ENCODE measurements around the gene MARS1. TPM values are rescaled to one million over a fixed set of nuclear protein-coding genes. Genes with fewer than 3 reads are reported as not detected.
"Not testable (repeated sequence)": the region's sequence is repeated elsewhere in the genome, so short reads cannot be mapped to it uniquely, and the experiment has no call there.

The MARS1 gene
- total and polyA plus RNA-seq, 2 donors (not counting 1 experiment from before 2014, with no cell fraction given) = 89.9 to 352 TPM

DNA sequence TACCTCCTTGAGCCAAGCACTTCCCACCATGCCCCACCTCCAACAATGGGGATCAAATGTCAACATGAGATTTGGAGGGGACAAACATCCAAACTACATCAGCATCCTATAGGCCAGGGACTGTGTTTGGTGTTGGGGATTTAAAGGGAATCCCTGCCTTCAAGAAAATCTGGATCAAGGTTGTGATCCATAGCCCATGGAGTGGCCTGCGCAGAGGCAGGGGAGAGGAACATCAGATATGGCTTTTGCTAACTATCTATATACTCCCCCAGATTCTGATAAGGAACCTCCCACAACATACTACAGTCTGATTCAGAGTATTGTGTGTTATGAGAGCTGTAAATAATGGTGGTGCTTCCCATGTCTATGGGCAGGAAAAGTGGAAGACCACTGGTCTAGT is 67.0 kb downstream of the MARS1 start:
- H4K20me1 ChIP-seq (ENCODE audit: control insufficient read depth, extremely low read depth, insufficient read depth, low read length) = no peaks in the 10 kb centered on the region
- no peak for DNase-seq (ENCODE audit: low read depth in 2 of 2)
- peaks cover 3% of the 10 kb centered on the region for H3K4me1 ChIP-seq (ENCODE audit: control insufficient read depth, extremely low read depth, insufficient read depth, low read length)
- H3K36me3 ChIP-seq (ENCODE audit: control insufficient read depth, insufficient read depth, low read length) = no peaks in the 10 kb centered on the region
- H3K9me3 ChIP-seq (ENCODE audit: control insufficient read depth, insufficient read depth, low read depth, low read length) = no peaks in the 10 kb centered on the region
- H3K9ac ChIP-seq (ENCODE audit: insufficient read depth, low read length) = no peak overlapping the region
- H3K79me2 ChIP-seq (ENCODE audit: control insufficient read depth, insufficient read depth, low read length) = no peaks in the 10 kb centered on the region
- H3K27me3 ChIP-seq (ENCODE audit: control insufficient read depth, insufficient read depth, low read length) = peaks cover 10% of the 10 kb centered on the region
- no peak overlapping the region for H3K27ac ChIP-seq (ENCODE audit: insufficient read depth, low read length)
- H3K4me3 ChIP-seq (replicated peaks in 1 of 4; ENCODE audit: control extremely low read depth in 1 of 4, insufficient read depth in 1 of 4, low read depth in 3 of 4, low read length in 4 of 4) = no peak overlapping the region
- TF ChIP-seq, protein P1, sequence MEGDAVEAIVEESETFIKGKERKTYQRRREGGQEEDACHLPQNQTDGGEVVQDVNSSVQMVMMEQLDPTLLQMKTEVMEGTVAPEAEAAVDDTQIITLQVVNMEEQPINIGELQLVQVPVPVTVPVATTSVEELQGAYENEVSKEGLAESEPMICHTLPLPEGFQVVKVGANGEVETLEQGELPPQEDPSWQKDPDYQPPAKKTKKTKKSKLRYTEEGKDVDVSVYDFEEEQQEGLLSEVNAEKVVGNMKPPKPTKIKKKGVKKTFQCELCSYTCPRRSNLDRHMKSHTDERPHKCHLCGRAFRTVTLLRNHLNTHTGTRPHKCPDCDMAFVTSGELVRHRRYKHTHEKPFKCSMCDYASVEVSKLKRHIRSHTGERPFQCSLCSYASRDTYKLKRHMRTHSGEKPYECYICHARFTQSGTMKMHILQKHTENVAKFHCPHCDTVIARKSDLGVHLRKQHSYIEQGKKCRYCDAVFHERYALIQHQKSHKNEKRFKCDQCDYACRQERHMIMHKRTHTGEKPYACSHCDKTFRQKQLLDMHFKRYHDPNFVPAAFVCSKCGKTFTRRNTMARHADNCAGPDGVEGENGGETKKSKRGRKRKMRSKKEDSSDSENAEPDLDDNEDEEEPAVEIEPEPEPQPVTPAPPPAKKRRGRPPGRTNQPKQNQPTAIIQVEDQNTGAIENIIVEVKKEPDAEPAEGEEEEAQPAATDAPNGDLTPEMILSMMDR (conservative IDR thresholded peaks at IDR 0.05 in 1 of 2, IDR thresholded peaks at IDR 0.05 in 1 of 2; ENCODE audit: low read depth in 1 of 2, low read length in 2 of 2) = no peak
- no peak for TF ChIP-seq EZH2 (IDR thresholded peaks at IDR 0.05; ENCODE audit: low read length, missing control alignments)
- no peak overlapping the region for H2AFZ ChIP-seq (ENCODE audit: low read length)
- H3K4me2 ChIP-seq (ENCODE audit: extremely low read depth, insufficient read depth, low read length) = no peak overlapping the region

DNA sequence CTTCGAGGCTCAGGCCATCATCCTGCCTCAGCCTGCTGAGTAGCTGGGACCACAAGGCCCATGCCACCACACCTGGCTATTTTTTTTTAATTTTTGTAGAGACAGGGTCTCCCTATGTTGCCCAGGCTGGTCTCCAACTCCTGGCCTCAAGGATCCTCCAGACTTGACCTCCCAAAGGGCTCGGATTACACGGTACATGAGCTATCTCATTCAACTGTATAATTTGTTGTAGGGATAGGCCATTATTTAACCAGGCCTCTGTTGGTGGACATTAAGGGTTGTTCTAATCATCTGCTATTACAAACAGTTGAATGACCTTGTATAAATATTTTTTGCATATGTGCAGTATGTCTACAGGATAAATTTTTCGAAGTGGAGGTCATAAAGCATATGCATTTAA is 71.0 kb downstream of the MARS1 start:
- H3K4me1 ChIP-seq (ENCODE audit: control insufficient read depth, extremely low read depth, insufficient read depth, low read length) = no peaks in the 10 kb centered on the region
- H3K27me3 ChIP-seq (ENCODE audit: control insufficient read depth, insufficient read depth, low read length) = no peaks in the 10 kb centered on the region
- H3K9me3 ChIP-seq (ENCODE audit: control insufficient read depth, insufficient read depth, low read depth, low read length) = no peaks in the 10 kb centered on the region
- no peak overlapping the region for H3K27ac ChIP-seq (ENCODE audit: insufficient read depth, low read length)
- no peaks in the 10 kb centered on the region for H3K36me3 ChIP-seq (ENCODE audit: control insufficient read depth, insufficient read depth, low read length)
- H3K4me3 ChIP-seq (replicated peaks in 1 of 4; ENCODE audit: control extremely low read depth in 1 of 4, insufficient read depth in 1 of 4, low read depth in 3 of 4, low read length in 4 of 4) = no peak overlapping the region
- no peak overlapping the region for H3K9ac ChIP-seq (ENCODE audit: insufficient read depth, low read length)
- DNase-seq (ENCODE audit: low read depth in 2 of 2) = no peak
- TF ChIP-seq EZH2 (IDR thresholded peaks at IDR 0.05; ENCODE audit: low read length, missing control alignments) = no peak
- TF ChIP-seq, protein P1 (conservative IDR thresholded peaks at IDR 0.05 in 1 of 2, IDR thresholded peaks at IDR 0.05 in 1 of 2; ENCODE audit: low read depth in 1 of 2, low read length in 2 of 2) = no peak
- H3K79me2 ChIP-seq (ENCODE audit: control insufficient read depth, insufficient read depth, low read length) = no peaks in the 10 kb centered on the region
- H2AFZ ChIP-seq (ENCODE audit: low read length) = no peak overlapping the region
- no peak overlapping the region for H3K4me2 ChIP-seq (ENCODE audit: extremely low read depth, insufficient read depth, low read length)
- no peaks in the 10 kb centered on the region for H4K20me1 ChIP-seq (ENCODE audit: control insufficient read depth, extremely low read depth, insufficient read depth, low read length)

DNA sequence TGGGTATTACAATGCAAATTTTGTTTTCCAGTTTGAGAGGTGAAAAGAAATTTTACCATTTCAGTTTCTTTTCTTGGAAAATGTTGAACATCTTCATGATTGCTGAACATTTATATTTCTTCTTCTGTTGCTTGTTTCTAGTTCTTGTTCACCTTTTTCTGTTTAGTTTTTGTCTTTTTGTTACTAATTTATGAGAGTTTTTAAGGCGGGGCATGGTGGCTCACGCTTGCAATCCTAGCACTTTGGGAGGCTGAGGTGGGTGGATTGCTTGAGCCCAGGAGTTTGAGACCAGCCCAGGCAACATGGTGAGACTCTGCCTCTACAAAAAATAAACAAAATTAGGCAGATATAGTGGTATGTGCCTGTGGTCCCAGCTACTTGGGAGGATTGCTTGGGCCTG is 72.6 kb downstream of the MARS1 start:
- H4K20me1 ChIP-seq (ENCODE audit: control insufficient read depth, extremely low read depth, insufficient read depth, low read length) = no peaks in the 10 kb centered on the region
- H3K4me2 ChIP-seq (ENCODE audit: extremely low read depth, insufficient read depth, low read length) = no peak overlapping the region
- TF ChIP-seq EZH2 (IDR thresholded peaks at IDR 0.05; ENCODE audit: low read length, missing control alignments) = no peak
- TF ChIP-seq, protein P1 (conservative IDR thresholded peaks at IDR 0.05 in 1 of 2, IDR thresholded peaks at IDR 0.05 in 1 of 2; ENCODE audit: low read depth in 1 of 2, low read length in 2 of 2) = no peak
- H3K4me3 ChIP-seq (replicated peaks in 1 of 4; ENCODE audit: control extremely low read depth in 1 of 4, insufficient read depth in 1 of 4, low read depth in 3 of 4, low read length in 4 of 4) = no peak overlapping the region
- H3K9ac ChIP-seq (ENCODE audit: insufficient read depth, low read length) = no peak overlapping the region
- H3K27ac ChIP-seq (ENCODE audit: insufficient read depth, low read length) = no peak overlapping the region
- no peaks in the 10 kb centered on the region for H3K4me1 ChIP-seq (ENCODE audit: control insufficient read depth, extremely low read depth, insufficient read depth, low read length)
- H3K27me3 ChIP-seq (ENCODE audit: control insufficient read depth, insufficient read depth, low read length) = no peaks in the 10 kb centered on the region
- no peaks in the 10 kb centered on the region for H3K9me3 ChIP-seq (ENCODE audit: control insufficient read depth, insufficient read depth, low read depth, low read length)
- no peaks in the 10 kb centered on the region for H3K36me3 ChIP-seq (ENCODE audit: control insufficient read depth, insufficient read depth, low read length)
- no peak for DNase-seq (ENCODE audit: low read depth in 2 of 2)
- no peak overlapping the region for H2AFZ ChIP-seq (ENCODE audit: low read length)
- H3K79me2 ChIP-seq (ENCODE audit: control insufficient read depth, insufficient read depth, low read length) = no peaks in the 10 kb centered on the region

DNA sequence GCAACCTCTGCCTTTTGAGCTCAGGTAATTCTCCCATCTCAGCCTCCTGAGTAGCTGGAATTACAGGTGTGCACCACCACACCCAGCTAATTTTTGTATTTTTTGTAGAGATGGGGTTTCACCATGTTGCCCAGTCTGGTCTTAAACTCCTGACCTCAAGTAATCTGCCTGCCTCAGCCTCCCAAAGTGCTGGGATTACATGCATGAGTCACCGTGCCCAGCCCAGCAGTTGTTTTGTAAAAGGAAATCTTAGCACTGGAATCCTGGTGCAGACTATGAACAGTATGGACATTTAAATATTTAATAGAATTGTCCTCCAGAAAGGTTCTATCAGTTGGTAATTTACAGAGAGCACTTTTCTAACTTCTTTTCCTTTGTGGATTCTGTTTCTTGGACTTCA is 73.2 kb downstream of the MARS1 start:
- H3K9me3 ChIP-seq (ENCODE audit: control insufficient read depth, insufficient read depth, low read depth, low read length); H3K4me3 ChIP-seq (replicated peaks in 1 of 4; ENCODE audit: control extremely low read depth in 1 of 4, insufficient read depth in 1 of 4, low read depth in 3 of 4, low read length in 4 of 4); H2AFZ ChIP-seq (ENCODE audit: low read length); H3K79me2 ChIP-seq (ENCODE audit: control insufficient read depth, insufficient read depth, low read length); H3K9ac ChIP-seq (ENCODE audit: insufficient read depth, low read length); H4K20me1 ChIP-seq (ENCODE audit: control insufficient read depth, extremely low read depth, insufficient read depth, low read length); H3K27ac ChIP-seq (ENCODE audit: insufficient read depth, low read length); H3K36me3 ChIP-seq (ENCODE audit: control insufficient read depth, insufficient read depth, low read length); H3K27me3 ChIP-seq (ENCODE audit: control insufficient read depth, insufficient read depth, low read length); H3K4me2 ChIP-seq (ENCODE audit: extremely low read depth, insufficient read depth, low read length); H3K4me1 ChIP-seq (ENCODE audit: control insufficient read depth, extremely low read depth, insufficient read depth, low read length): not testable (repeated sequence)
- DNase-seq (ENCODE audit: low read depth in 2 of 2) = peak; percentile 18 to 23
